GM11168 (cell line): ENCODE data around the gene PPIL6.
"Not testable (repeated sequence)": the region's sequence is repeated elsewhere in the genome, so short reads cannot be mapped to it uniquely, and the experiment has no call there.

ENCODE experiments used
- in situ Hi-C: fragments of 300-500 bp; cut with MboI; formaldehyde crosslinking; loops from one replicate; pipeline ENCODE4 v1.12.0; 2022; ENCODE audit warnings: low sequenced_read_pairs; ENCODE audit not compliant: unreplicated experiment

PPIL6 gene

DNA sequence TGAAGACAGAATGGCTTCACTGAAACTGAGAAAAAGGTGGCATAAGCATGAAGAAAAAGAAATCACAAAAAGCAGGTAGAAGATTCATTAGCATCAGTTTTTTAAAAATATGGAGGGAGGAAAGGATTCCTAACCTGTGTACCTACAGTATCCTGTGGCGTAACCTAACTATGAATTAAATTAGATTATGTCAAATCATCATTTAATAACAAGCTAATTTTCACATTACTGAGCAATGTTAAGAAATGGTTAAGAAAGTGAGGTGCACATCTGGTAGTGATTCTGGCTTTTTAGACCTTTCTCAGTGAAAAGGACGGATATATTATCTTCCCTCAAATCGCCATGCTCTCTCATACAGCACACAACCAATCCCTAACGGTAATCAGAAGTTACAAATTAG lies 70.7 kb downstream of the PPIL6 start:
- in situ Hi-C loops = no loop called here

DNA sequence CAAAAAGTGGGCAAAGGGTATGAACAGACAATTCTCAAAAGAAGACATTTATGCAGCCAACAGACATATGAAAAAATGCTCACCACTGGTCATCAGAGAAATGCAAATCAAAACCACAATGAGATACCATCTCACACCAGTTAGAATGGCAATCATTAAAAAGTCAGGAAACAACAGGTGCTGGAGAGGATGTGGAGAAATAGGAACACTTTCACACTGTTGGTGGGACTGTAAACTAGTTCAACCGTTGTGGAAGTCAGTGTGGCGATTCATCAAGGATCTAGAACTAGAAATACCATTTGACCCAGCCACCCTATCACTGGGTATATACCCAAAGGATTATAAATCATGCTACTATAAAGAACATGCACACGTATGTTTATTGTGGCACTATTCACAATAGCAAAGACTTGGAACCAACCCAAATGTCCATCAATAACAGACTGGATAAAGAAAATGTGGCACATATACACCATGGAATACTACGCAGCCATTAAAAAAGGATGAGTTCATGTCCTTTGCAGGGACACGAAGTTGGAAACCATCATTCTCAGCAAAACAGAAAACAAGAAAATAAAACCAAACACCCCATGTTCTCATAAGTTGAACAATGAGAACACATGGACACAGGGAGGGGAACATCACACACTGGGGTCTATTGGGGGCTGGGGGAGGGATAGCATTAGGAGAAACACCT lies 75.9 kb downstream of the PPIL6 start:
- in situ Hi-C loops = not testable (repeated sequence)

DNA sequence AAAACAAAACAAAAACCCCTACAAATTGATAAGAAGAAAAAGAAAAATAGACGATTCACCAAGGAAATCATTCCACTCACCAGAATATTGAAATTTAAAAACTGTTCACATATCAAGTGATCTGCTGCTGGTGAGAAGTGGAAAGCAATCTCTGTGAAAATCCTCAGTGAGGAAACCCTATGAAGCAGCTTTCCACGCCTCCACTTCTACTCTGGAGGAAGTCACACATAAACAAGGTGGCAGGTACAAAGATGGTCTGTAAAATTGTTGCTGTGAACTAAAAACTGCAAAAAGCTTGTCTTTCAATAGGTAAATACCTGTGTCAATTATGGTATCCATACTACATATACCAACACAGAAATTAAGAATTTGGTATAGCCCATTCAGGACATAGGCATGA lies 76.7 kb downstream of the PPIL6 start:
- in situ Hi-C loops = no loop called here

DNA sequence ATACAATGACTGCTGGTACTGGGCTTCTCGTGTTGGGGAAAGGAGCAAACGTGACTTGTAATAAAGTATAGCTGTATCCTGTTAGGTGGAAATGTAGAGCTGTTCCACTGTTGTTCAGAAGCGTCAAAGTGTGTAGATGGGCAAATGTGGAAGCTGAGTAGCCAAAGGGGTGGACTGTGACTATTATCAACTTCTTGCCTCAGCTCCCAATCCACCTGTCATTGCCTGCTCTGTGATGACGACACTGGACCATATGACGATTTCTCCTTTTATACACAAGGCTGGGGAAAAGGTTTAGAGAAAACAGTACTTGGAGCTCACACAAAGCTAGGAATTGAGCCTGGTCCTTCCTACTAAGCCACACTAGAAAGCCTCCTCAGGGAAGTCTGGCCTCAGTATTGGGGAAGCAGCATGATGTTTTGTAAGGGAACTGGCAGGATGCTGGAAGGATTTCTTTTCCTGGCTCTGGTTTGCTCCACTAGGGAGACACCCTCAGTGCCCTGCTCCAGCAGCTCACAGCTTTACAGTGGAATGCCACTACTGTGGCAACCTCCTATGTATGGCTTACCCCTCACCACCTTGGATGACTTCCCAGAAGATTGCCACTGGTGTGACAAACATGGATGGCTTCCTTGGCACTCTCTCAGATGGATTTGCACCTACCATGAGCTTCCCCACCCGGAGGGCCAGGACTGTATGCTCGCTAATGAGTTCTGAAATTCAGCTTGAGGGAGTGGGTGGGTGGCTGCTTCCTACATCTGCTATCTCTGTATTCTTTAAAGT lies 78.1 kb downstream of the PPIL6 start:
- in situ Hi-C loops = no loop called here

DNA sequence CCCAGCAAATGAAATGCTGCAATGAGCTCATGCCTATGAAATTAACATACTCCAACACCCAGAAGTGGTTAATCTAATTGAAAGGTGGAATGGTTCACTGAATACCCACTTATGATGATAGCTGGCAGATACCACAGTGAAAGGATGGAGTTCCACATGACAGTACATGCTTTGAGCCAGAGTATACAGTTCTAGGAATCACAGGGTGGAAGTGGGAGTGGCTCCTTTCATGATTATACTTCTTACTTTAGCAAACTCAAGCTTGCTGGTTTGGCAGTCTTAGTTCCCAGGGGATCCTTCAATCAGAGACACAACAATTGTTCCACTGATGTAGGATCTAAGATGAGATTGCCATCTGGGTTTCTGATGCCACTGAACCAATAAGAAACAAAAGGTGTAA lies 79.6 kb downstream of the PPIL6 start:
- in situ Hi-C loops = no loop called here

DNA sequence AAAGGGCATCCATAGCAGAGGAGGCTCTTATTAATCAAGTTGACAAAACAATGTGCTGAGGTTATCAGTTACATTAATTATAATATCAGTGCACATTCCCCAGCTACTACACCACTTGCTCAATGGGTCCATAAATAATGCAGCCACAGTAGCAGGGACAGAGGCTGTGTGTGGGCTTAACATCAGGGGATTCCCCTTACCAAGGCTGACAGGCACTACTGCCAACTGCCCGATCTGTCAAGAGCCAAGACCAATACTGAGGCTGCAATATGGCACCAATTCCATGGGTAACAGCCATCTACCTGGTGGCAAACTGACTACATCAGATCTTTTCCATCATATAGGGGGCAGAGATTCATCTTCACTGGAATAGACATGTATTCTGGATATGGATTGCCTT lies 80.1 kb downstream of the PPIL6 start:
- in situ Hi-C loops = no loop called here

DNA sequence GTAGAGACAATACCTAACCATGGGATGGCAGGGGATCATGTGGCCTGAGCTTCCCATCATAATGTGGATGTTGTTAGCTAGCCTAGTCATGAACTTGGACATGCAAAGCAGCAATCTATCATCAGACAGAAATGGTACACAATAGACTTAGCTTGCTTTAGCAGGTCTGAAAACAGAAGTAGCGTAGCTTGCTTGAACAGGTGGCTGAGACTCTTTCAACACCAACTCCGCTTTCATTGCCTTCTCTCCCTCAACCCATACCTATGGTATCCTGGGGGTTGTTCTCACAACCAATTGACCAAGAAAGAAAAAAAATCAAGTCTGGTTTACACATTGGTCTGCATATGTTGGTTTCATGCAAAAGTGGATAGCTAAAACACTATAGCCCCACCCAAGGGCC lies 81.2 kb downstream of the PPIL6 start:
- in situ Hi-C loops = no loop called here

DNA sequence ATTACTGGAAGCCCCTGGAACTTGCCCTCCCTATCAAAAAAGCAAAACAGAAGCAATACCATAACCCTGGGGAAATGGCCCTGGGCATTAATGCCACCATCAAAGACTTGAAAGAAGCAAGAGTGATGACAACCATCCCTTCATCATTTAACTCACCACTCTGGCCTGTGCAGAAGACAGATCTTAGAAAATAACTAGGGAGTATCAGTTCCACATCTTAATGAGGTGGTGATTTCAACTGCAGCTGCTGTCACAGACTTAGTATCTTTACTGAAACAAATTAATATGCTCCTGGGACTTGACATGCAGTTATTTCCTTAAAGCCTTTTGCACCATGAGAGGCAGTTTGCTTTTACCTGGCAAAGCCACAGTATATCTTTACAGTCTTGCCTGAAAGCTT lies 82.2 kb downstream of the PPIL6 start:
- in situ Hi-C loops = no loop called here

DNA sequence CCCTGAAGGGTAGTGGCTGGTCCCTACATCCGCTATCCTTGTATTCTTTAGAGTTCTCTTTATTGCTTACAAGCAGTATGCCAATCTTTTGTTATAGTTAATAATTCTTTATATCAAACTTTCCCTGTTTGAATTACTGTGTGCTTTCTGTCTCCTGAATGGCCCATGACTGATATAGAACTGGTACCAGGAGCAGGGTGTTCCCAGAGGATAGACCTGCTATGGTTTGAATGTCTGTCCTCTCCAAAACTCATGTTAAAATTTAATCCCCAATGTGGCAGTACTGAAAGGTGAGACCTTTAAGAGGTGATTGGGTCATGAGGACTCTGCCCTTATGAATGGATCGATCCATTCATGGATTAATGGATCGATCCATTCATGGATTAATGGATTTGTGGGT lies 84.2 kb downstream of the PPIL6 start:
- in situ Hi-C loops = no loop called here

DNA sequence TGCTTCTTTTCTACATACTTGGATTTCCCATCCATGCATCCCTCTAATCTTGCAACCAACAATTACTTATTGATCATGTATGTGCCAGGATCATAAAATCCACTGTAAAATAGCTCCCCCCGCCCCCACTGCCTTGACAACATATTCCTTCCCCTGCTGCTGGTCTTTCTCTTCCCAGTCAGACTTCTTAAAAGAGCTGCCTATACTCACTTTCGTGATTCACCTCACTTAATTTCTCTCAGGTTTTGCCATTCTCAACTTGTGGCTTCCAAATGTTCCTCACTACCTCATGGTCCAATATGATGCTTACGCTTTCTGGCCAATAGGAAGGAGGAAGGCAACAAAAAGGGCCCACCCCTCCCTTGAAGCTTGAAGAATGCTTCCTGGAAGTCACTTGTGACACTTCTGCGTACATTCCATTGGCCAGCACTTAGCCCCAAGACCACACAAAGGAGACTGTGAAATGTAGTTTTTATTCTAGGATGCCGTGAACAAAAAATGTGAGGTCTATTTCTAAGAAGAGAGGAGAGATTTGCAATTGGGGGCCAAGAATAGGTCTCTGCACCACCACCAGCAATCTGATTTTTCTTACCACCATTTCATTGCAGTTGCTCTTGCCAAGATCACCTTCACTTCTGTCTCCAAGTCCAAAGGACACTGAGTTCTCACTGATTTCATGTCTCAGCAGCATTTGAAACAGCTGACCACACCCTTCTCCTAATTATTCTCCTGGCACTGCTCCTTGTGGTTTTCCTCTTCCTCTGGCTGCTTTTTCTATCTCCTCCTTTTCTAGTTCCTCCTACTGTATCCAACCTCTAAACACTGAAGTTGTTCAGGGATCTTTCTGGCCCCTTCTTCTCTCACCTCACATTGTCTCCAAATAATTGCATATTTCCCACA lies 88.9 kb downstream of the PPIL6 start:
- in situ Hi-C loops = no loop called here

DNA sequence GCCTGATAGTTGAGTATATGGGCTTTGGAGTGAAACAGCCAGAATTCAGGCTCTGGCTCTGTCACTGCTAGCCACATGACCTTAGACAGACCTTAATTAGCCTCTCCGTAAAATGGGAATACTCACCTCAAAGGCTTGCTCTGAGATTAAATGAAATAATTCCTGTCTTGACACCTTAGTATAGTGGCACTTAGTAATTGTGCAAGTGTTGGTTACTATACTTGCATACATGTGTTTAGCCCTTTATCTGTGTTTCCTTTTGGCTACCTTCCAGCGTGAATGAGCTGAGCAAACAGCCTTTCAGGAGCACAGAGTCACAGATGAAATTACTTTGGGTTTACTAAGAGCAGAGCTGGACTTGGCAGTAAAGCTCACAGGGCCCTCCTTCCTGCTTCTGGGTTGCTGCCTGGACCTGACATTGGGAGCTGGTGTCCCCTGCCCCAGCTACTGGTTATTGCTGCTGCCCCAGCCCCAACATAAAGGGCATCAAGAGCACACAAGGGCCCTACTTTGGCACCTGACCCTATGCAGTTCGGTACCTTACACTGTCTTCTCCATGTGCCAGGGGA lies 90.9 kb downstream of the PPIL6 start:
- in situ Hi-C loops = no loop called here

DNA sequence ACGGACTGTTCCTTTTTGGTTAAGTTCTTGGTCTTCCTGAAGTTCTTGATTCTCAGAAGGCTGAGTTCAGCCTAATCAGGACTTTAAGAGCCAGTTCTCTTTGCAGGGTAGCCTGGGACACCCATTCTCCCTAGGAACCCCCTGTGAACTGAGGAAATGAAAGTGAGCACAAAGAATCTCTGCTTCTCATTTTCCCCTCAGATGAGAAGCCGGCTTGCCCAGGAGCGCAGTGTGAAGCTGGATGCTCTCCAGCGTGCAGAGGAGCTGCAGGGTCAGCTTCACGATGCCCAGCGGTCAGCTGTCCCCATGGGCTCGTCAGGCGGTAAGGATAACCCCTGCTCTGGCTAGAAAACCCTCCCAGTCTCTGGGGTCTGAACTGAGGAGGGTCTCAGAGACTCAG lies 92.2 kb downstream of the PPIL6 start:
- in situ Hi-C loops = no loop called here

DNA sequence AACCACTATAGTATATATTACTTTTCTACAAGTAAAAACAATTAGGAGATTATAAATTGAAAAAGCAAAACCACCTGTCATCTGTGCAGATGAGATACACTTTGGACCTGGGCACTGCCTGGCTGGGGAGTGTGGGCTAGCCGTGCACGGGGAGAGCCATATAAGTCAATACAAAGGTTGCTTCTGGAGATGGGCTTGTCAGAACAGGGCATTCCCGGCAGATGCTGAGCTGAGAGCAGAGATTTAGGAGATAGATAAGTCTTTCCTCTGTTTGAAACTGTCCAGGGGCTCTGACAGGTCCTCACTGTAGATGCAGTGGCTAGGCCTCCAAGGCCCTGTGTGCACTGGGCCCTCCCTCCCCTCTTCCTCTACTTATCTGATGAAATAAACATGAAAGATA lies 92.6 kb downstream of the PPIL6 start:
- in situ Hi-C loops = no loop called here

DNA sequence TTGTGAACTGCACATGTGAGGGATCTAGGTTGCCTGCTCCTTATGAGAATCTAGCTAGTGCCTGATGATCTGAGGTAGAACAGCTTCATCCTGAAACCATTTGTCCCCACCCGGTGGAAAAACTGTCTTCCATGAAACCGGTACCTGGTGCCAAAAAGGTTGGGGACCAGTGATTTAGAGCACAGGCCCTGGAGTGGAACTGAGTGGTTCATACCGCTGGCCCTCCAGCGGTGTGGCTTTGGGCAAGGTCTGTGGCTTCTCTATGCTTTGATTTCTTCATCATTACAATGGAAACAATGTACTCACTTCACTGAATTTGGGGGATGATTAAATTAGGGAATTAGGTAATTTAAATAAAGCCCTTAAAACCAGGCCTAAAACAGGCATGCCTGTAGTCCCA lies 94.4 kb downstream of the PPIL6 start:
- in situ Hi-C loops = no loop called here

DNA sequence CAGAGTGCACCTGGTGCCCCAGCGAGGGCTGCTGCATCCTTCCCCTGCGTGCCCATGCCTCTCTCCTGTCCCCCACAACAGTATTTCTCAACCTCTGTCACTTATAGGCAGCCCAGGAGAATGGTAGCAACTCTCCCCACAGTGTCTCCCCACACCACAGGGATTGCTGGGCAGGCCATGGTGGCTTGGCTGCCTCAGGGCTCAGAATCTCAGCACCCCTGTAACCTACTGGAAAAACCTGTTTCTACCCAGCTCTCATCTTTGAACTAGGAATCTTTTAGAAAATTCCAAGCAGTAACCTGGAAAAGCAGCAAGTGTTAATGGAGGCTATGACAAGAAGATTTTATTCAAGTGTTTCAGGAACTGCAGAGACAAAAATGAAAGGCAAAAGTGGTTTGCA lies 96.2 kb downstream of the PPIL6 start:
- in situ Hi-C loops = no loop called here

DNA sequence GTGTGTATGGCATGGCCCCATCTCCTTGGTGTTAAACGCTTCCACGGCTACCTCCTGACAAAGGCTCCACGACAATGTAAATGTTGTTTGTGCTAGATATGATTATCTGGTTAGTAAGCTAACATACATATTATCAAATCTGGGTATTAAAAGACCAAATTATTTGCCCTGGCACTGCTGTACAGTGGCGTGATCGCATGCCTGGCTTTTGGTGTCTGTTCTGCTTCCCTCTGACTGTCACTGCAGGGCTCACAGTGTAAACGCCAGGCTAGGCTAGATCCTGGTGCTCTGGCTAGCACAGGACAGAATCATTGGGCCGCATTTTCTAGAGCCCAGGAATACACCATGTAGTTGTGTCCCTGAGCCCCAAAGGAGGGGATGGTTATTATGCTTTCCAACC lies 96.9 kb downstream of the PPIL6 start:
- in situ Hi-C loops = no loop called here

DNA sequence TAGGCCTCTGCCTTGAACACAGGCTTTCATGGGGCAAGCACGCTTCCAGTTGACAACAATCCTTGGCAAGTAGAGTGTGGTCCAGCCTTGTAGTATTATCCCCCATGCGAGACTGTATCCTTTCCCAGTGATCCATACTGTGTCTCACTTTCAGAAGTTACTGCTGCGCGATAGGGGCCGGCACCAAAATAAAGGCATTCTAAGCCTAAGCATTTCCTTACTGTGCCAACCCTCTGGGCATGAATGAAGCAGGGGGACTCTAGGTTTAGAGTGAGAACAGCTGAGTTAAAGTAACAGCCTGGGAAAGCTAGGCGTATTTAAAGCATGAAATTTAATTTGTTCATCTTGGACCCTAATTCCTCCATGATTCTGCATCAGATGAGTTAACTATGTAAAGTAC lies 97.5 kb downstream of the PPIL6 start:
- in situ Hi-C loops = no loop called here

DNA sequence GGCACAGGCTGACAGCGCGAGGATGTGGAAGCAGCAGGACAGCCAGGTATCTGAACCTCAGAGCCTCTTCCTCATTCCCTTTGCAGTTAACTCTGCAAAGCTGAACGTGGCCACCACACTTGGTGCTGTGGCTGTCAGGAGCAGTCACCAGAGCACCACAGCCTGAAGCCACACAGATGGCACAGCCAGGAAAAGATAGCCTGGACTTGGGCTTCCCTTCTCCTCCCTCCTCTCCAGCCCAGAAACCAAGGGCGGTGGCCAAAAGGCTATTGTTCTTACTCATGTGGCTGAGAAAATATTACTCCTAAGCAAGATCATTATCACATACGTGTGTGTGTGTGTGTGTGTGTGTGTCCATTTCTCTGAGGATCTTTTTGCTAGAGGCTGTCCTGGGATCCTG lies 97.9 kb downstream of the PPIL6 start:
- in situ Hi-C loops = no loop called here

DNA sequence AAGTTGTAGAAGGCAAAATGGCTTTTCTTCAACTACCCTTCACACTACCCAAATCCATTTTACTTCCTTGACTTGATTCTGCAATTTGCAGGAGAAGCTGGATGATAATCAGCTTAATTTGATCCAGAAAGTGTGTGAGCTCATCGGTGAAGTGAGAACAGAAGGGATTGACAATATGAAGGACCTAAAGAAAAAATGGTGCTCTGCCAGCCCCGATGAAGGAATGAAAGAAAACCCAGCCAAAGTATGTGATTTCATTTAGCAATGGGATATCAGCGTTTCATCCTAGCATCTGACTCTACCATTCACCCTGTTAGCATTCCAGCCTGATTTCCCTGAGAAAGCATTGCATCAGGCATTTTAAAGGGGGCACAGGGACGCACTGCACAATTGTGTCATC lies 99.6 kb downstream of the PPIL6 start:
- in situ Hi-C loops = no loop called here
